GM12875 (cell line): ENCODE measurements around the gene GPR84.
A peak's percentile ranks its signal among the peaks of the same experiment; 100 is the strongest.

Source experiments
- H3K4me3 ChIP-seq: one replicate; pipeline ENCODE4 v1.5.1; 2011; ENCODE audit warnings: low read depth, low read length, control low read depth
- CTCF ChIP-seq: IDR thresholded peaks from 2 replicates; pipeline ENCODE4 v1.5.1; 2011; ENCODE audit warnings: low read depth, mild to moderate bottlenecking, control low read depth, inconsistent platforms, low read length, moderate library complexity, borderline replicate concordance; ENCODE audit not compliant: insufficient read depth

Gene GPR84

GRCh38 chr12:54374562-54375258 lies 10.4 kb upstream of the GPR84 start:
- no peak overlapping the region for H3K4me3 ChIP-seq
- TF ChIP-seq CTCF: no peak

- TF ChIP-seq CTCF: no peak
- no peak overlapping the region for H3K4me3 ChIP-seq
Measured at GRCh38 chr12:54373649-54374561, 9.6 kb upstream of the GPR84 start.

- H3K4me3 ChIP-seq: no peak overlapping the region
- TF ChIP-seq CTCF: no peak
Measured at GRCh38 chr12:54372113-54372806, 8.0 kb upstream of the GPR84 start.

GRCh38 chr12:54371328-54372112 lies 7.2 kb upstream of the GPR84 start:
- no peak overlapping the region for H3K4me3 ChIP-seq

GRCh38 chr12:54370171-54370730 lies 6.0 kb upstream of the GPR84 start:
- H3K4me3 ChIP-seq: no peak overlapping the region

More at GRCh38 chr12:54371328-54372112, 7.2 kb upstream of the GPR84 start:
- TF ChIP-seq CTCF: no peak

More at GRCh38 chr12:54370171-54370730, 6.0 kb upstream of the GPR84 start:
- TF ChIP-seq CTCF: peak; percentile 84
